Ishikawa (cell line): ENCODE data around the gene FAM20C.

Source experiments
- CEBPB ChIP-seq: IDR thresholded peaks from 2 replicates; pipeline ENCODE4 v1.6.1; 2012
- CREB1 ChIP-seq: IDR thresholded peaks from 2 replicates; pipeline ENCODE4 v1.6.1; 2012; ENCODE audit warnings: low read depth
- EP300 ChIP-seq: IDR thresholded peaks from 2 replicates; pipeline ENCODE4 v1.6.1; 2012; ENCODE audit warnings: borderline replicate concordance
- NFIC ChIP-seq: IDR thresholded peaks from 2 replicates; pipeline ENCODE4 v1.6.1; 2012
- RAD21 ChIP-seq: IDR thresholded peaks from 2 replicates; pipeline ENCODE4 v1.6.1; 2012; ENCODE audit warnings: low read depth
- TEAD4 ChIP-seq: IDR thresholded peaks from 2 replicates; pipeline ENCODE4 v1.6.1; 2012
- USF1 ChIP-seq: IDR thresholded peaks from 2 replicates; pipeline ENCODE4 v1.6.1; 2012
- YY1 ChIP-seq: IDR thresholded peaks from 2 replicates; pipeline ENCODE4 v1.6.1; 2012; ENCODE audit warnings: low read depth
- ZBTB7A ChIP-seq: IDR thresholded peaks from 2 replicates; pipeline ENCODE4 v1.6.1; 2012; ENCODE audit warnings: low read depth
- TF ChIP-seq, protein P1 (sequence below): IDR thresholded peaks from 2 replicates; pipeline ENCODE4 v1.6.1; 2012
- TF ChIP-seq, protein P2 (sequence below): IDR thresholded peaks from 2 replicates; pipeline ENCODE4 v1.6.1; 2012; ENCODE audit warnings: low read depth, mild to moderate bottlenecking

DNA sequence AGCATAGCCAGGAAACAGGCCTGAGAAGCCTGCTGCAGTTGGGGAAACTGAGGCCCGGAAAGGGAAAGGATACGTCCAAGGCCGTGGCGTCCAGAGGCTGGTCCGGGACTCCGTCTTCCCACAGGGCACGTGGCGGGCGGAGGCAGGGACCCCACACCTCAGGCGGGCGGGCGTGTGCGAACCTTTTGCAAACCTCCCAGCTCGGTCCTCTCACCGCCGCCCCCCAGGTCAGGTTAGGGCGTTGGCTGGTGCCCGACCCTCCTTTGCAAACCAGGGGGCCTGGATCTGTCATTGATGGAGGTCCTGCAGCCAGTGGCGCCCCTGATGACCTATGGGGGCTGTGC is 19.3 kb downstream of the FAM20C start:
- TF ChIP-seq CREB1 (no peak), USF1 (no peak), EP300 (no peak), CEBPB (no peak), YY1 (no peak), RAD21 (no peak), TEAD4 (no peak), ZBTB7A (no peak), NFIC (no peak)
- TF ChIP-seq, protein P1, sequence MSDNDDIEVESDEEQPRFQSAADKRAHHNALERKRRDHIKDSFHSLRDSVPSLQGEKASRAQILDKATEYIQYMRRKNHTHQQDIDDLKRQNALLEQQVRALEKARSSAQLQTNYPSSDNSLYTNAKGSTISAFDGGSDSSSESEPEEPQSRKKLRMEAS, result no peak
- TF ChIP-seq, protein P2, sequence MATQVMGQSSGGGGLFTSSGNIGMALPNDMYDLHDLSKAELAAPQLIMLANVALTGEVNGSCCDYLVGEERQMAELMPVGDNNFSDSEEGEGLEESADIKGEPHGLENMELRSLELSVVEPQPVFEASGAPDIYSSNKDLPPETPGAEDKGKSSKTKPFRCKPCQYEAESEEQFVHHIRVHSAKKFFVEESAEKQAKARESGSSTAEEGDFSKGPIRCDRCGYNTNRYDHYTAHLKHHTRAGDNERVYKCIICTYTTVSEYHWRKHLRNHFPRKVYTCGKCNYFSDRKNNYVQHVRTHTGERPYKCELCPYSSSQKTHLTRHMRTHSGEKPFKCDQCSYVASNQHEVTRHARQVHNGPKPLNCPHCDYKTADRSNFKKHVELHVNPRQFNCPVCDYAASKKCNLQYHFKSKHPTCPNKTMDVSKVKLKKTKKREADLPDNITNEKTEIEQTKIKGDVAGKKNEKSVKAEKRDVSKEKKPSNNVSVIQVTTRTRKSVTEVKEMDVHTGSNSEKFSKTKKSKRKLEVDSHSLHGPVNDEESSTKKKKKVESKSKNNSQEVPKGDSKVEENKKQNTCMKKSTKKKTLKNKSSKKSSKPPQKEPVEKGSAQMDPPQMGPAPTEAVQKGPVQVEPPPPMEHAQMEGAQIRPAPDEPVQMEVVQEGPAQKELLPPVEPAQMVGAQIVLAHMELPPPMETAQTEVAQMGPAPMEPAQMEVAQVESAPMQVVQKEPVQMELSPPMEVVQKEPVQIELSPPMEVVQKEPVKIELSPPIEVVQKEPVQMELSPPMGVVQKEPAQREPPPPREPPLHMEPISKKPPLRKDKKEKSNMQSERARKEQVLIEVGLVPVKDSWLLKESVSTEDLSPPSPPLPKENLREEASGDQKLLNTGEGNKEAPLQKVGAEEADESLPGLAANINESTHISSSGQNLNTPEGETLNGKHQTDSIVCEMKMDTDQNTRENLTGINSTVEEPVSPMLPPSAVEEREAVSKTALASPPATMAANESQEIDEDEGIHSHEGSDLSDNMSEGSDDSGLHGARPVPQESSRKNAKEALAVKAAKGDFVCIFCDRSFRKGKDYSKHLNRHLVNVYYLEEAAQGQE, result no peak
